ENCODE results near the gene GRIK2. TPM values are rescaled to one million over a fixed set of nuclear protein-coding genes. Genes with fewer than 3 reads are reported as not detected.

The GRIK2 gene
- total RNA-seq, 2 donors from 2014 or later = 7.7 to 12.1 TPM

DNA sequence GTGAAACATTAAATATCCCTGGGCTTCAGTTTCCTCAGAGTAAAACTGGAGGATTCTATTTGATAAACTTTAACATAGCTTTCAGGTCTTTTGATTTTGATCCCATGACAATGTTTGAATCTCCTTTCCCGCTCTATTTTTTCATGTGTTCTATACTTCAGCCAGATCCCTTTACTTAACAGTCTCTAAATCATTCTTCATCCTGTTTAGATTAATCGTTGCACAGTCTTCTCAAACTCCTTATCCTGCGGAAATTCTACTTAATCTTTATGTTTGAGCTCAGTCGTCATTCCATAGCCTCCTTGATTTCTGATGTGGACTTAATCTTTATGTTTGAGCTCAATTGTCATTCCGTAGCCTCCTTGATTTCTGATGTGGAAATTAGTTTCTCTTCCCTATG lies 57.4 kb downstream of the GRIK2 start:
- Histone ChIP-seq H3K4me1 (no peaks in the 10 kb centered on the region), H3K9me3 (no peaks in the 10 kb centered on the region), H3K27me3 (no peaks in the 10 kb centered on the region), H3K36me3 (no peaks in the 10 kb centered on the region), H3K4me3 (no peak overlapping the region), H3K27ac (no peak overlapping the region)
- DNase-seq (ENCODE audit: low spot score) = no peak
- TF ChIP-seq, protein P1, sequence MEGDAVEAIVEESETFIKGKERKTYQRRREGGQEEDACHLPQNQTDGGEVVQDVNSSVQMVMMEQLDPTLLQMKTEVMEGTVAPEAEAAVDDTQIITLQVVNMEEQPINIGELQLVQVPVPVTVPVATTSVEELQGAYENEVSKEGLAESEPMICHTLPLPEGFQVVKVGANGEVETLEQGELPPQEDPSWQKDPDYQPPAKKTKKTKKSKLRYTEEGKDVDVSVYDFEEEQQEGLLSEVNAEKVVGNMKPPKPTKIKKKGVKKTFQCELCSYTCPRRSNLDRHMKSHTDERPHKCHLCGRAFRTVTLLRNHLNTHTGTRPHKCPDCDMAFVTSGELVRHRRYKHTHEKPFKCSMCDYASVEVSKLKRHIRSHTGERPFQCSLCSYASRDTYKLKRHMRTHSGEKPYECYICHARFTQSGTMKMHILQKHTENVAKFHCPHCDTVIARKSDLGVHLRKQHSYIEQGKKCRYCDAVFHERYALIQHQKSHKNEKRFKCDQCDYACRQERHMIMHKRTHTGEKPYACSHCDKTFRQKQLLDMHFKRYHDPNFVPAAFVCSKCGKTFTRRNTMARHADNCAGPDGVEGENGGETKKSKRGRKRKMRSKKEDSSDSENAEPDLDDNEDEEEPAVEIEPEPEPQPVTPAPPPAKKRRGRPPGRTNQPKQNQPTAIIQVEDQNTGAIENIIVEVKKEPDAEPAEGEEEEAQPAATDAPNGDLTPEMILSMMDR (IDR thresholded peaks at IDR 0.05) = no peak

DNA sequence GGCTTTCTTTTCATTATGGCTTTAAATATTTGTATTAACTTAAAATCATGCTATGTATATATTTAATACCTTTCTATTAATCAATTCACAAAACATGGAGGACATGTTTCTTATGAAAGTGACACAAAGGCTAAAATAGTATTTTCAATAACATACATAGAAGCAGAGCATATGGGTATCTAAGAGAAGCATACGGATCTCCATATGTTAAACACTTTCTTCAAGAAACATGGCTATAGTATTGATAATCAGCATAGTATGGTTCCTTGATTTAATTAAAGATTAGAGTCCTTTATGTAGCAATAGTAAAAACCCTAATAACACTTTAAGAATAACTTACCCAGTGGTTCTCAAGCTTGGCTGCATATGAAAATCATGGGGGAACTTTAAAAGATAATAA lies 58.5 kb downstream of the GRIK2 start:
- Histone ChIP-seq H3K36me3 (no peaks in the 10 kb centered on the region), H3K27me3 (no peaks in the 10 kb centered on the region), H3K9me3 (no peaks in the 10 kb centered on the region), H3K27ac (no peak overlapping the region), H3K4me1 (no peaks in the 10 kb centered on the region), H3K4me3 (no peak overlapping the region)
- DNase-seq (ENCODE audit: low spot score) = no peak
- TF ChIP-seq, protein P1 (IDR thresholded peaks at IDR 0.05) = no peak

DNA sequence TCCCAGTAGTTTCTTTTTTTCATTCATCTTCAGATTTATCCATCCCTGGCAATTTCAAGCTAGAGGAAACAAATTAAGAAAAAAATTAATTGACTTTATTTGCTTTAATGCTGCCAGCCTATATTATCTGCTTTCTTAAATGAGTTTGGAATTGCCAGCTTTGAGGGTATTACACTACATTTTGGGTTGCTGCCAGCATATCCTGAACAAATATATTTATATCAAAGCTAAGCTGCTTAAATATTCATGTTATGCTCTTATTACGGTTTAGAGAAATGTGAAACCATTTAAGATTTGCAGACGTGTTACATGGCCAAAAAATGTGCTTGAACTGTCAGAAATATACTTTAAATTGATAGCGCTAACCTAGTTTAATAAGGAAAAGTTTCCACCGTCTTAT lies 59.7 kb downstream of the GRIK2 start:
- H3K27ac ChIP-seq = no peak overlapping the region
- no peaks in the 10 kb centered on the region for H3K9me3 ChIP-seq
- no peaks in the 10 kb centered on the region for H3K4me1 ChIP-seq
- no peak overlapping the region for H3K4me3 ChIP-seq
- no peaks in the 10 kb centered on the region for H3K27me3 ChIP-seq
- TF ChIP-seq, protein P1 (IDR thresholded peaks at IDR 0.05) = no peak
- no peak for DNase-seq (ENCODE audit: low spot score)
- no peaks in the 10 kb centered on the region for H3K36me3 ChIP-seq

DNA sequence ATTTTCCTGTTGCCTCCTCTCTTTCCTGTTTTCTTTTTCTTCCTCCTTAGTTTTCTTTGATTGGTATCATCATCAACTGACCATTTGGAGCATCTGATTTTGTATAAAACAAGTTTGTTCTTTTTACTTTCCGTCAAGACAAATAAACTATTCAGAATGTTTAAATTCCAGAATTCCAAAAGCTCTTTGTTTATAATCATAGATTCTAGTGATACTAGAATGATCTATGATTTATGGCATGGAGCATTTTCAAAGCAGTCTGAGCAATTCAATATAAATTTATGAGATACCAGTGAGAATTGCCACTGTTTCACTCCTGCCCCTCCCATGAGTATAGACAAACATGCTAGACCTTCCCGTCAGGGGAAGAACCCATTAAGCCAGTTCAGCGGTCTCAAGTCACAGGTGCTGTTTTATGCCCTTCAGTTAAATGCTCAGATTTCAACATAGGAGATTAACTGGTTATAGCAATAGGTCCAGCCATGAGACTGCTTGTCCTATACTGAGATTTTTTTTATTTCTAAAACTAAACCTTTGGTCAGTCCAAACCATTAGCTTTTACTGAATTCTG lies 60.7 kb downstream of the GRIK2 start:
- DNase-seq (ENCODE audit: low spot score) = no peak
- TF ChIP-seq, protein P1 (IDR thresholded peaks at IDR 0.05) = no peak

DNA sequence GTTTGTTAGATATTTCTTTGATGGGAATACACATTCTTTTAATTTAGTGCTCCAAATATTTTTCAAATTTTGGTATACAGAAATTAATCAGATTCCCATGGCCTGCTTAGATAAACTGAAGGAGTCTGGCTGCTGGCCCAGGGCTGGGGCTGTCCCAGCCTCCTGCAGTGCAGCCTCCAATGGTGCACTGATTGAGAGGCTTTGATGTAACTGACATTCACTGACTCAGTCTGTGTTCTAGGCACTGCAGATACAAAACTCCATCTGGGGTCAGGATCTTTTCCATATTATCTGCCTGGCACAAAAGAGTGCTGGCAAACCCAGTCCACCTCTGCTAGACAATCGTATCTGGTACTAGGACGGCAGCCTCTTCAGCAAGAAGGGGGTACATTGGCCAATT lies 64.8 kb downstream of the GRIK2 start:
- Histone ChIP-seq H3K9me3 (no peaks in the 10 kb centered on the region), H3K4me1 (no peaks in the 10 kb centered on the region), H3K4me3 (no peak overlapping the region), H3K27ac (no peak overlapping the region), H3K36me3 (no peaks in the 10 kb centered on the region), H3K27me3 (no peaks in the 10 kb centered on the region)
- TF ChIP-seq, protein P1 (IDR thresholded peaks at IDR 0.05) = no peak
- DNase-seq (ENCODE audit: low spot score) = no peak

More for the DNA sequence above, 60.7 kb downstream of the GRIK2 start:
- no peaks in the 10 kb centered on the region for H3K9me3 ChIP-seq
- H3K4me3 ChIP-seq = no peak overlapping the region
- no peaks in the 10 kb centered on the region for H3K36me3 ChIP-seq
- no peaks in the 10 kb centered on the region for H3K27me3 ChIP-seq
- no peak overlapping the region for H3K27ac ChIP-seq
- no peaks in the 10 kb centered on the region for H3K4me1 ChIP-seq

DNA sequence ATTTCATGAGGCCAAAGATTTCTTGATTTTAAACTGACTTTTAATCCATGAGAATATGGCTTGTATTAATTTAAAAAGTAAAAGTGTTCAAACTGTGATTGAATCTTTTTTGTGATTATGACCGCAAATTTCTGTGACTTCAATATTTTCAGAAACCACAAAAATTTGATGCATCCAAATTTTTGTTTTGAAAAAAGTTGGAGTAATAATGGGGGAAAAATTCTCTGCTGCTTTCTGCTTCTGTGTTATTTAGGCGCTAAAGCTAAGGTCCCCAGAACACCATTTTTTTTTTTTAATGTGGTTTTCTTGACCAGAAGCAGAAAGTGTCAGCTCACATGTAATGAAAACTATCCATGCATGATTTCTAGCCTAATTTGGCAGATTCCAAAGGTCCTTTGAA lies 65.3 kb downstream of the GRIK2 start:
- H3K4me1 ChIP-seq = no peaks in the 10 kb centered on the region
- H3K27ac ChIP-seq = no peak overlapping the region
- DNase-seq (ENCODE audit: low spot score) = no peak
- no peaks in the 10 kb centered on the region for H3K36me3 ChIP-seq
- TF ChIP-seq, protein P1 (IDR thresholded peaks at IDR 0.05) = no peak
- H3K27me3 ChIP-seq = no peaks in the 10 kb centered on the region
- no peaks in the 10 kb centered on the region for H3K9me3 ChIP-seq
- no peak overlapping the region for H3K4me3 ChIP-seq

Data from right atrium auricular region (tissue), 2 donors.